K562 (cell line): ENCODE results near the gene SESN3. TPM values are rescaled to one million over a fixed set of nuclear protein-coding genes. Genes with fewer than 3 reads are reported as not detected.

Experiments used
- ATAC-seq: fragments of 200-7000 bp; cut with Tn5 transposase; 3 replicates; pipeline ENCODE4 v1.9.1; 2020; ENCODE audit warnings: moderate library complexity
- BruUV-seq: library from RNA; stranded (reverse); fragments of 400-500 nt; replicated peaks from 2 replicates; lab custom pipeline; 2021; lab: Mats Ljungman, UMichigan
- CTCF ChIA-PET: fragments of 300-600 bp; formaldehyde crosslinking; extraction: SDS; loops from one replicate; lab custom pipeline; 2021; ENCODE audit warnings: low intra/inter-chr PET ratio; lab: Yijun Ruan, JAX
- POLR2A ChIA-PET: fragments of 300-600, 350-650 bp; sonication (Branson Sonifier 250); formaldehyde crosslinking; extraction: SDS; loops from one replicate; lab custom pipeline; 2021; ENCODE audit warnings: antibody characterized with exemption, inconsistent platforms; lab: Yijun Ruan, JAX
- DNase-seq, 4 experiments: peaks; one replicate each; pipeline versions ENCODE4 v3.0.0 to v3.0.0-alpha.2; 2011 to 2018; ENCODE audit warnings: low spot score in 3 of 4, mixed read lengths in 3 of 4; ENCODE audit errors: extremely low read depth in 1 of 4
- FAIRE-seq: peaks from 2 replicates; lab custom pipeline; 2011; peaks lifted over from hg19 to GRCh38; lab: Jason Lieb, UNC
- H2AFZ ChIP-seq: 2 replicates; pipeline ENCODE4 v1.6.0; 2011; ENCODE audit warnings: low read depth, low read length, control low read depth, inconsistent platforms
- H3K27ac ChIP-seq: fragments of 200-600 bp; 3 replicates; pipeline ENCODE4 v1.8.0; 2011; ENCODE audit warnings: low read depth, mild to moderate bottlenecking, control low read depth, inconsistent platforms, low read length, moderate library complexity, mixed read lengths; ENCODE audit errors: extremely low read depth
- H3K27me3 ChIP-seq, 2 experiments: fragments of 300-600 bp in 1 of 2; 2 replicates in 1 of 2; 3 replicates in 1 of 2; pipeline versions ENCODE4 v1.6.0 to v1.8.0; 2011; ENCODE audit warnings: inconsistent platforms in 2 of 2, low read length in 2 of 2, mild to moderate bottlenecking in 1 of 2, mixed read lengths in 1 of 2, moderate library complexity in 1 of 2; ENCODE audit not compliant: control insufficient read depth in 2 of 2, insufficient read depth in 2 of 2
- H3K36me3 ChIP-seq: fragments of 300-600 bp; 3 replicates; pipeline ENCODE4 v1.8.0; 2011; ENCODE audit warnings: mild to moderate bottlenecking, low read length, inconsistent platforms; ENCODE audit not compliant: control insufficient read depth, insufficient read depth
- H3K4me1 ChIP-seq, 2 experiments: fragments of 200-600 bp in 1 of 2; replicated peaks in 1 of 2; 2 replicates in 1 of 2; 3 replicates in 1 of 2; pipeline versions ENCODE4 v1.5.1 to v1.8.0; 2011; ENCODE audit warnings: inconsistent platforms in 2 of 2, low read length in 2 of 2, mild to moderate bottlenecking in 1 of 2, mixed read lengths in 1 of 2, moderate library complexity in 1 of 2; ENCODE audit not compliant: control insufficient read depth in 2 of 2, insufficient read depth in 2 of 2
- H3K4me2 ChIP-seq: 2 replicates; pipeline ENCODE4 v1.6.1; 2011; ENCODE audit warnings: low read length, control low read depth, inconsistent platforms, mixed read lengths; ENCODE audit not compliant: insufficient read depth
- H3K4me3 ChIP-seq: fragments of 200-600 bp; sonication (generic), shearing (Covaris generic); 2 replicates; pipeline ENCODE4 v1.5.1; 2016; ENCODE audit warnings: control low read depth, inconsistent platforms
- H3K79me2 ChIP-seq: fragments of 200-600 bp; 3 replicates; pipeline ENCODE4 v1.8.0; 2011; ENCODE audit warnings: low read length, inconsistent platforms; ENCODE audit not compliant: control insufficient read depth, insufficient read depth
- H3K9ac ChIP-seq, 2 experiments: 2 replicates each; pipeline versions ENCODE4 v1.6.0 to v1.6.1; 2011; ENCODE audit warnings: low read depth in 2 of 2, low read length in 2 of 2, control low read depth in 1 of 2, inconsistent platforms in 1 of 2, mild to moderate bottlenecking in 1 of 2, mixed read lengths in 1 of 2; ENCODE audit not compliant: insufficient read depth in 1 of 2
- H3K9me1 ChIP-seq: one replicate; pipeline ENCODE4 v1.6.0; 2011; ENCODE audit warnings: inconsistent platforms, mild to moderate bottlenecking, low read length, moderate library complexity; ENCODE audit not compliant: control insufficient read depth, insufficient read depth
- H3K9me3 ChIP-seq: replicated peaks from 2 replicates; pipeline ENCODE4 v1.5.1; 2011; ENCODE audit warnings: low read depth, low read length, inconsistent platforms; ENCODE audit not compliant: control insufficient read depth, insufficient read depth
- H4K20me1 ChIP-seq: replicated peaks from 2 replicates; pipeline ENCODE4 v1.6.1; 2011; ENCODE audit warnings: low read length, inconsistent platforms, mixed read lengths; ENCODE audit not compliant: control insufficient read depth, insufficient read depth
- DLX4 ChIP-seq: fragments of 250-450 bp; sonication (Bioruptor Pico); IDR thresholded peaks from 2 replicates; pipeline ENCODE4 v1.6.1; 2021; ENCODE audit warnings: mild to moderate bottlenecking
- MAFG ChIP-seq: fragments of 450-650 bp; conservative IDR thresholded peaks from 2 replicates; pipeline ENCODE4 v1.6.1; 2016; ENCODE audit warnings: missing genetic modification characterization, missing compliant biosample characterization
- NELFE ChIP-seq: IDR thresholded peaks from 2 replicates; pipeline ENCODE4 v1.6.1; 2011; ENCODE audit warnings: mild to moderate bottlenecking; ENCODE audit not compliant: insufficient read depth, insufficient read length
- PKNOX1 ChIP-seq: fragments of 450-650 bp; IDR thresholded peaks from 2 replicates; pipeline ENCODE4 v1.6.1; 2016
- ZNF212 ChIP-seq: fragments of 450-650 bp; formaldehyde crosslinking; IDR thresholded peaks from 2 replicates; pipeline ENCODE4 v1.4.0; 2020; ENCODE audit warnings: mild to moderate bottlenecking
- in situ Hi-C: fragments of 300-500 bp; cut with MboI; formaldehyde crosslinking; loops from 4 replicates; pipeline ENCODE4 v1.15.0; 2018; ENCODE audit warnings: inconsistent platforms, mixed read lengths
- intact Hi-C: fragments of 100-400 bp; cut with micrococcal nuclease; formaldehyde crosslinking; loops from 2 replicates; pipeline ENCODE4 v1.14.2; 2022
- polyA plus RNA-seq, 8 experiments: library from polyadenylated mRNA; depleted of rRNA in 4 of 8; stranded (reverse) in 5 of 8; unstranded in 3 of 8; fragments of >200 nt; fragmentation: Nextera tagmentation in 2 of 8; fragmentation: Illumina TruSeq in 1 of 8; extraction: Ambion mirVana in 2 of 8; extraction: Trizol in 1 of 8; gene quantifications; 2 replicates each; pipeline versions ENCODE4 v1.2.1 to v1.2.3, GENCODE V29; 2011 to 2014; ENCODE audit warnings: inconsistent platforms in 1 of 8, missing spikeins in 1 of 8
- total RNA-seq, 7 experiments: library from RNA; depleted of rRNA in 6 of 7; stranded (reverse); fragments of >200 nt in 6 of 7; fragmentation: Illumina TruSeq in 2 of 7; extraction: Trizol in 2 of 7; gene quantifications; 2 replicates each; pipeline versions ENCODE4 v1.2.1 to v1.2.3, GENCODE V29; 2011 to 2021; ENCODE audit warnings: low replicate concordance in 1 of 7
- TF ChIP-seq, protein P1 (sequence below): fragments of 450-650 bp; IDR thresholded peaks from 2 replicates; pipeline ENCODE4 v1.6.1; 2016; ENCODE audit warnings: antibody characterized with exemption
- TF ChIP-seq, protein P2 (sequence below): sonication (generic); formaldehyde crosslinking; IDR thresholded peaks from 2 replicates; pipeline ENCODE4 v1.8.0; 2022; ENCODE audit warnings: mild to moderate bottlenecking, missing genetic modification reagents

The SESN3 gene
- total and polyA plus RNA-seq, 9 of the 15 experiments (the other 6 are each of a cell fraction or from before 2014, with no cell fraction given), result 0.44 to 2.6 (median 1.5) TPM

DNA sequence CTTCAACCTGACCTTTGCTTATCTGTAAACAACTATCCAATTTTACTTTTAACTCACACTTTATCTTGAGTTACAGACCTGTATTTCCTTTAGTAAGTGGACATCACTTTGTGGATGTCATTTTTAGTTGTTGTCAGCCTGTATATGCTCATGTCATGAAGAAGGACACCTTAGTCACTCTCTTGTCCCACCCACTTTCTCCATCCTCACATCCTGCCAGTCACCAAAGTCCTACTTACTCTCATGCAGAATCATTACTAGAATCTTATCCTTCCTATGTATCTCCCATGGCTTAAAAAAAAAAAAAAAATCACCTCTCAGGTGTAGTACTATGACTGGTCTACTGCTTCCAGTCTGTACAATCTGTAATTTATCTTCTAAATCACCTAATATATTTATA lies 43.3 kb downstream of the SESN3 start:
- in situ Hi-C loops, result no loop called here
- Histone ChIP-seq H3K4me3 (no peak overlapping the region), H3K4me2 (no peak overlapping the region), H3K9me3 (no peaks in the 10 kb centered on the region), H2AFZ (no peak overlapping the region), H3K9me1 (no peaks in the 10 kb centered on the region), H3K36me3 (no peaks in the 10 kb centered on the region), H3K79me2 (no peaks in the 10 kb centered on the region), H3K4me1 (no peaks in the 10 kb centered on the region), H3K9ac (no peak overlapping the region), H3K27me3 (no peaks in the 10 kb centered on the region), H3K27ac (no peak overlapping the region), H4K20me1 (no peaks in the 10 kb centered on the region)
- DNase-seq, result peak in 1 of 4 experiments; percentile 11
- ATAC-seq, result no peak
- FAIRE-seq, result peak; percentile 23
- ChIA-PET CTCF (no interaction called here), POLR2A (no interaction called here)
- BruUV-seq, result no TSS peak
- TF ChIP-seq, protein P1, sequence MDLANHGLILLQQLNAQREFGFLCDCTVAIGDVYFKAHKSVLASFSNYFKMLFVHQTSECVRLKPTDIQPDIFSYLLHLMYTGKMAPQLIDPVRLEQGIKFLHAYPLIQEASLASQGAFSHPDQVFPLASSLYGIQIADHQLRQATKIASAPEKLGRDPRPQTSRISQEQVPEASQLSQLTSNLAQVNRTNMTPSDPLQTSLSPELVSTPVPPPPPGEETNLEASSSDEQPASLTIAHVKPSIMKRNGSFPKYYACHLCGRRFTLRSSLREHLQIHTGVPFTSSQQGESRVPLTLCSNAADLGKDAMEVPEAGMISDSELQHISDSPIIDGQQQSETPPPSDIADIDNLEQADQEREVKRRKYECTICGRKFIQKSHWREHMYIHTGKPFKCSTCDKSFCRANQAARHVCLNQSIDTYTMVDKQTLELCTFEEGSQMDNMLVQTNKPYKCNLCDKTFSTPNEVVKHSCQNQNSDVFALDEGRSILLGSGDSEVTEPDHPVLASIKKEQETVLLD, result no peak
- TF ChIP-seq NELFE, result no peak
- TF ChIP-seq PKNOX1, result 0 out of 2 replicates have a peak, but pooled peaks have one; percentile 15
- no peak for TF ChIP-seq DLX4 (CRISPR knock-in tag)
- TF ChIP-seq, protein P2, sequence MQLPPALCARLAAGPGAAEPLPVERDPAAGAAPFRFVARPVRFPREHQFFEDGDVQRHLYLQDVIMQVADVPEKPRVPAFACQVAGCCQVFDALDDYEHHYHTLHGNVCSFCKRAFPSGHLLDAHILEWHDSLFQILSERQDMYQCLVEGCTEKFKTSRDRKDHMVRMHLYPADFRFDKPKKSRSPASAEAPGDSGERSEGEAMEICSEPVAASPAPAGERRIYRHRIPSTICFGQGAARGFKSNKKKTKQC (CRISPR knock-in tag), result no peak
- no peak for TF ChIP-seq ZNF212 (CRISPR knock-in tag)
- 0 out of 2 replicates have a peak, but pooled peaks have one; percentile 17 for TF ChIP-seq MAFG
- intact Hi-C loops, result no loop called here
